NCI-H69 (cell line): ENCODE results near the gene RNF148.
A peak's percentile ranks its signal among the peaks of the same experiment; 100 is the strongest.

Experiments
- DNase-seq: peaks from one replicate; lab custom pipeline; 2025; lab: John Stamatoyannopoulos, UW

The RNF148 gene, protein sequence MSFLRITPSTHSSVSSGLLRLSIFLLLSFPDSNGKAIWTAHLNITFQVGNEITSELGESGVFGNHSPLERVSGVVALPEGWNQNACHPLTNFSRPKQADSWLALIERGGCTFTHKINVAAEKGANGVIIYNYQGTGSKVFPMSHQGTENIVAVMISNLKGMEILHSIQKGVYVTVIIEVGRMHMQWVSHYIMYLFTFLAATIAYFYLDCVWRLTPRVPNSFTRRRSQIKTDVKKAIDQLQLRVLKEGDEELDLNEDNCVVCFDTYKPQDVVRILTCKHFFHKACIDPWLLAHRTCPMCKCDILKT

DNA sequence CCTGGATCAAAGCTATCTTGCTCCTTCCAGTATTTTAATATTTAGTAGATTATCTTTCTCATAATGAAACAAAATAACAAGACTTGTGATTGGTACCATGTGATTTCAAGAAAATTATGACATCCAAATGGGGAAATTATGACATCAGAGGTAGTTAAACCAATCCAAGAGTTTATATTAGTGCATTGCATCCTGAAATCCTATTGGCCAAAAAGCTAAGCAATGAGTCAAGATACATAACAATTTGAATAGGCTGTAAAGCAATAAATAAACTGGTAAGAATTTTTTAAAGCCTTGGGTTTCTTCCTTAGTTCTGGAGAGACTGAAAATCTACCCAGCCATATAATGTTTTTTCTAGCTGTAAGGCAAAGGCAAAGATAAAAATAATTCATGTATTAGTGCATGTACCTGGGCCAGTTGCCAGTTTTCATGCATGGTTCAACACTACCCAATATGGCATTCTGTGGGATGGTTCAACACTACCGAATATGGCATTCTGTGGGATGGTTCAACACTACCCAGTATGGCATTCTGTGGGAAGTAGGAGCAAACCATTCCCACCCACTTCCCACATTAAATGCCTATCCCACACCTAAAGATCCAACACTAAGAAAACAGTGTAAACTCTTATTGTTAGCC lies at the start of gene RNF148:
TSS of gene RNF148 (minus strand) at position 51 of the 639 bp plus-strand sequence. CDS start 172 bp downstream, outside the sequence.
- DNase-seq = peak; percentile 14

DNA sequence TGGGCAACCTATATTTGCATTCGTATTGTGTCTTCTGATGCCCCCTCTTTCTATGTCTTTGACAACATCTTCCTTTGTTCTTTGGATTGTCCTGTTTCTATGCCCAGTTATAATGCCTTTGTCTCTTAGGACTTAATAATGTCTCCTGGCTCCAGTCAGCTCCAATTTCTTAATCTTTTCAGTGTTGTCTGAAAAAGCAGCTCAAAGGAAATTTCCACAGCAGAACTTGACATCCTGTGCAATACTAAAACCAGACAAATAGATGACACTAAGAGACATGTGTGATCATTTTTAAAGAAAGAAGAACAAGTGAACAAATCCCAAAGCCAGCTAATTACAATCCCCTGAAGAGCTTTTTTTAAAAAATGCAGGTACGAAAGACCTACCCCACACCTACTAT lies 47.7 kb upstream of the RNF148 start:
- DNase-seq = peak; percentile 33

DNA sequence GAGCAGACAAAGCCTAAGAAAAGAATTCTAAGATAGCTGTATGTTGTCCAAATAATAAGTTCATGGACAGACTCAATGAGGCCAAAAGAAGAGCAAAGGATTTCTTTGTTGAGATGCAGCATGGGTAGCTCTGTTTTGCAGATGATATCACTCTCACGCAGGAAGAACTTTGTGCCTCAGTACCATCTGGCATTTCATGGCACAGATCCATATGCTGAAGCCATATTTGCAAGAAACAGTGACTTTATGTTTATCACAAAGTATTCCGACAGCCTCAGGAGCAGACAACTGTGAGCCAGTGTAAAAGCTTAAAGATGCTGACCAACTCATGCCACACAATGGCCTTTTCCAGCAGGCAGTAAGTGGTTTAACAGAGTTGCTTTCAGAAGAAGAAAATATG lies 45.5 kb upstream of the RNF148 start:
- DNase-seq = peak; percentile 67

DNA sequence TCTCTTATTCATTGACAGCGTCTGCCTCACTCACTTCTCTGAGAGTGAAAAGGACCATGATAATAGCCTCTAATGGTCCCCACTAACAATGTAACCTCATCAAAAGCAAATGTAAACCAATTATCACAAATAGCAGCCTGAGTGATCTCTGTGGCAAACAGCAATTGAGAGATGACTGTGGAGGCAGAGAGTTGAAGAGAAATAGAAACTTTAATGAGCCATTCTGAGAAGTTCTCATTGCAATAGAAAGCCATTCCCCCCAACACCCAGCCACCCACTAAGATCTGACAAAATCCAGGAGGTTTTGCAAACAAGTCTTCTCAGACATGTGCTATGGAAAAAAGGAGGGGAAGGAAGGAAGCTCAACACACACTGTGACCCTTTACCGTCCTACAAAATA lies 44.2 kb upstream of the RNF148 start:
- peak; percentile 95 for DNase-seq

DNA sequence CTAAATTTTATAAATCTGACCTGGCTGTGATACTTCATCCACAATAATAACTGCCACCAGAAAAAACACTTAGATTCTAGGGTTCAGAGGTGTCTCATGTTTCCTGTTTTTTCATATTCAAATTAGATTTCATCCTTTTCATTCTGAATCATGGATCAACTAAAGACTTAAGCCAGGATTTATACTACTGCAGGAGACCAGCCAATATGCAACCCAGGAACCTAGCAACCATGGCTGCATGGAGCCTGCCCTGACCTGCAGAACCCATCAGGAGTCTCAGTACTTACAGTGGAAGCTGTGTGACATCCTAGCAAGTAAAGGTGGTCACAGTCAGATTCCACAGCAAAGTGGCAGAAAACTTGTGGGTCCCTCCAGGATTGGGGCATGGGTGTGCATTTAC lies 40.5 kb upstream of the RNF148 start:
- peak; percentile 81 for DNase-seq

DNA sequence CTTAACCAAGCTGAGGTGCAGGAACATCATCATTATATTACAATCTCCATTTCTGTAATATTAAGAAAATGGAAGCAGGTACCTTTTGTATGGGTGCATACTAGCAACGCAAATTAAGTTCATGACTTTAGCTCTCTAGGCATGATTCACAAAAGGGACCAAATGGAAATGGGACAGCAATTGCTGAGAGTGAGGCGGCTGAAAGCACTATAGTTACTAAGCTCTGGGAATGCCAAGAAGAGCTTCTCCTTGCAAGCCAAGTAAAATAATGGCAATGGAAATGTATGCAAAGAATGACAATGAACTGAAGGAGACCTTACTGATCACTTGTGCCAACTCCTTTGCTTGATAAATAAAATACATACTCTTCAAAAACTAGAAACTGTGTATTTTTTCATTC lies 36.2 kb upstream of the RNF148 start:
- DNase-seq = no peak

DNA sequence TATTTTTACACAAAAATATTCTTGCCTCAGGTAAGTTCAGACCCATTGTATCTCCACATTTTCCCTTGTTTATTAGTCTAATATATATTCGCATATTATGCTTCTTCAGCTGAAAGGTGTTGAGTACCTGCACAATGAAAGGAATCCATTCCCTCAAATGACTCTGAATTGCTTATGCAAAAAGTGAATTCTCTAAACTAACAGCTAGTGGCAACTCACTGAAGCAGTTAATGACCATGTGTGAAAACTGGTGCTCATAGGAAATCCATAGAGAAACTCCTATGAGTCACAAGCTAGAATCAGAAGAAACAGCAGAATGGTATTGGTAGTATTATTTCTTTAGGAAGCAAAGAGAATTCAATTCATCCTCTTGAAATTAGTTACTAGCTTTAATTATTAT lies 33.5 kb upstream of the RNF148 start:
- DNase-seq = no peak

DNA sequence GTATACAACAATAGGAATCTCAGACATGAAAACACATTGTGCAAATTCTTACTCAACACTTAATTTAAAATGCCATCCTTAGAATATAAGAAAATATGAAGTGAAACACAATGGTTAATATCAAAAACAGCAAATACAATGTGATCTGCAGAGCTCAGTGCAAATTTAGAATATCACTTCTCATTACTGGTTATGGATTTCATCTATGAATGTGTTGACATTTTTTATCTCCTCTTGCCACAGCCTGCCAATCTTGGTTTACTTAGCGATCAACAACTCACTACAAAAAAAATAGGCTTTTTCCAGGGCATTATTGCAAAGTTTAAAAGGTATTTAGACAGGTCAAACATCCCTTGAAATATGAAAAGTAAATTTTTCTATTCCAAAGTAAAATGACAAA lies 25.0 kb upstream of the RNF148 start:
- no peak for DNase-seq

DNA sequence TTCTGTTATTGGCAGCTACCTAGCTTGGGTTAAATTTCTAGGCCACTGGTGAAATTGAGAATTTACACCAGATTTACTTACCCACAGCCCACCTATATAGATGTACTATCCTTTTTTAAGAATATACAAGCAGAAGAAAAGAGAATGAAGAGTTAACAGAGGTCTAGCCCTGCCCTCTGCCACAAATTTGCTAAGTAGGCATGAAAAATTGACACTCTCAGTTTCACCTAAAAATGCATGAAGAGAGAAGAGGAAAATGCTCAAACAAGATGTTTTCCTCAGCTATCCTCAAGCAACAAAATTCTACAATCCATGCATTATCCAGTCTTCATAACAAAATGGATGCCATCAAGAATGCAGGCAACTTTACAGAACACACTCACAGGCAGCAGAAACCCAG lies 24.6 kb upstream of the RNF148 start:
- DNase-seq = no peak

DNA sequence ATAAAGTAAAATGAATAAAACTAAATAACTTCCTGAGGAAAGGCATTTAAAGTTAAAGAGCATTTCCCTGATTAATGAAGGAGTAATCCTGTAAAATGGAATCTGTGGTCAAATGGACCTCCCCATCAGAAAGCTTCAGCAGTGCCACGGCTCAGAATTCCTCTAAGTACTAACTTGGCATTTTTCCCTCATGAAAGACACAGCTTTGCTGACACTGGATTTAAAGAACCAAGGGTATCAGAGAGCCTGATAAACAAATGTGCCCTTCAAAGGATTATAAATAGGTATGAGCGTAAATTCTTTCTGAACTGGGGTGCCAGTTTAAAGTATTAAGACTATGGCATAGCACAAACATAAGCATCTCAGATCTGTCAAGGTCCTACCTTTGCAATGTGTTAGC lies 24.2 kb upstream of the RNF148 start:
- peak; percentile 22 for DNase-seq

DNA sequence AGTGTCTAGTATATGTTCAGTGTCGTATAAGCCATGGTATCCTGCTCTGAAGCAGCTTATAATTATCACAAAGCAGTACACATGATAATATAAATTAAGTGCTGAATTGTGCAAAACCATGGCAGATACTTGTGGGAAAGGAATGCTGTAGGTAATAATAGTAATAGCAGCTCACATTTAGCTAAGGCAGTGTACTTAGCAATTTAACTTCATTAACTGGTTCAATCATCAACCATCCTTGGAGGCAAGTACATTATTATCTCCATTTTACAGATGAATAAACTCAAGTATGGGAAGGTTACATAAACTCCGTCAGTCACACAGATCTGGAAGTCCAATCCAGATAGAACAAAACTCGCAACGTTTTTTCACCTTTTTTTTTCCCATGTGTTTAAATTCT lies 21.6 kb upstream of the RNF148 start:
- DNase-seq = no peak

DNA sequence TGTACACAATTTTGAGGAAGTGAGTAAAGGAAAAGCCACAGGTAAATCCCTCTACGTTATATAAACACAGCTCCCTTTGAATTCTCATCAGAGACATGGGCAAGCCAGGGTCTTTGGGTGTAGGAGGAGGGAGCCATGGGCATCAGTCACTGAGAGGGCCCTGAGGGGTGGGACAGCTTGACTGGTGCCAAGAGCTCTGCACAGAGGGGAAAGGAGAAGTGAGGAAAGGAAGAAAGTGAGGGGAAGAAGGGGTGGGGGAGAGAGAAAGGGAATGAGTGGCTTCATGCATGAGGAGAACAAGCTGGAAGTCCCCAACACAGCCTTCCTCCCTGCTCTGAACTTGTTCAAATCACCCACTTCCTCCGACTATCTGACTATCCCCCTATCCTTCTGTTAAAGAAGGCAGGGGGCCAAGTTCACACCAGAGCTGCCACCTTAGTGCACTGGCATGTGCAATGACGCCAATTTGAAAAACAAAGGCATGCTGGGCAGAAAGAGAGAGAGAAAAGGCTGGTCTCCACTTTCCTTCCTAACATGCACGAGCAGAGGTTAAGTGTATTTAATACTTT lies 16.4 kb upstream of the RNF148 start:
- no peak for DNase-seq

DNA sequence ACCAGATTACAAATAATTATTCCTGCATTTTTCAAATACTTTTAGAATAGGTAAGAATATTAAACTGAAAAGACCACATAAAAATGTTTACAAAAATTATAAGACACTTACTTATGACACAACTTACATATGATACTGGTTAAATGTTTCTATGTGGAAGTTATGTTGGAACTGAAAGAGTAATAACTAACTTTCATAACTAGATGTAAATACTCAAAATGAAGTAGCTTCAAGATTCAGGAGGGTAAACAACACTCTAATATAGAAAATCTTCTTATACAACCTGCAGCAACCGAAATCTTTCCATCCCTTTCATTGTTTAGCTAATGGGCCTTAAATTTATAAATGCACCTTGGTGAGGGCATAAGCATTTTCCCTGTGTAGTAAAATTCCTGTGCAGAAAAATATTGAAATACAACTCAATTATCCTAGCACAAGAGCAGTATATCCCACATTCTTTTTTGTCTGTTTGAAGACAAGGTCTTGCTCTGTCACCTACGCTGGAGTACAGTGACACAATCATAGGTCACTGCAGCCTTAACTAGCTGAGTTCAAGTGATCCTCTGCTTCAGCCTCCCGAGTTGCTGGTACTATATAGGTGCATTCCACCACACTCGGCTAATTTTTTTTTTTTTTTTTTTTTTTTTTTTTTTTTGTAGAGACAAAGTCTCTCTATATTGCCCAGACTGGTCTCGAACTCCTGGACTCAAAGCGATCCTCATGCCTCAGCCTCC lies 14.8 kb upstream of the RNF148 start:
- DNase-seq = no peak

DNA sequence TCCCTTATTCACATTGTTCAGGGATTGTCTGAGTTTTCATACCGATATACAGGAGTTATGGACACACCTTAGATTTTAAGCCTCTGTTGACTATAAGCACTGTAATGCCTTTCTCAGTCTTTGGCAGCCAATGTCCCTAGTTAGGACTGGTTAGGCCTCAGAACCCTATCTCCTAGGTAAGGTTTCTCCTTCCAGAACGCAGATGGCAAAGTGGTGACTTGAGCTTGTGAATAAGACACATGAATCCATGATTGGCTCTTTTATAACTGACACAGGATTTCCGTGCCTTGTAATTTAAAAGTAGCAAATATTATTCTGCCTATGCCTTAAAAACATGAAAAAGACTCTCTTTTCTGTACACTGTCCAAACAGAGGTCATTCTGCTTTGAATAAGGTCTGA lies 12.5 kb upstream of the RNF148 start:
- no peak for DNase-seq

DNA sequence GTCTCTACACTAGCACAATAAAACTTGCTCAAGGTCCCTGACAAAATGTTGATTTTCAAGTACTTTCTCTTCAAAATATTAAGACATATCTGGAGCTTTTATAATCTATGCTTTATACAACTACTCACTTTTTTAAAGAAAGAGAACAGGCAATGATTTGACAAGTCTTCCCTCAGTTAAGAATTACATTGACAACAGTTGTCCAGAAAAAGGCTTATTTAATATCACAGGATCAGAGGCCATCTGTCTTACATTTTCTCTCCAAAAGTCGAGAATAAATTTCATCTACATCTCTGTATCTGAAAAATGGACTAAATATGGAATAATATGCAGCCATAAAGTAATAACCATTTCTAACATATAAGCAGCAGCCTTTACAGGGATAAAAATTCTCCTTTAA lies 8.2 kb upstream of the RNF148 start:
- no peak for DNase-seq

DNA sequence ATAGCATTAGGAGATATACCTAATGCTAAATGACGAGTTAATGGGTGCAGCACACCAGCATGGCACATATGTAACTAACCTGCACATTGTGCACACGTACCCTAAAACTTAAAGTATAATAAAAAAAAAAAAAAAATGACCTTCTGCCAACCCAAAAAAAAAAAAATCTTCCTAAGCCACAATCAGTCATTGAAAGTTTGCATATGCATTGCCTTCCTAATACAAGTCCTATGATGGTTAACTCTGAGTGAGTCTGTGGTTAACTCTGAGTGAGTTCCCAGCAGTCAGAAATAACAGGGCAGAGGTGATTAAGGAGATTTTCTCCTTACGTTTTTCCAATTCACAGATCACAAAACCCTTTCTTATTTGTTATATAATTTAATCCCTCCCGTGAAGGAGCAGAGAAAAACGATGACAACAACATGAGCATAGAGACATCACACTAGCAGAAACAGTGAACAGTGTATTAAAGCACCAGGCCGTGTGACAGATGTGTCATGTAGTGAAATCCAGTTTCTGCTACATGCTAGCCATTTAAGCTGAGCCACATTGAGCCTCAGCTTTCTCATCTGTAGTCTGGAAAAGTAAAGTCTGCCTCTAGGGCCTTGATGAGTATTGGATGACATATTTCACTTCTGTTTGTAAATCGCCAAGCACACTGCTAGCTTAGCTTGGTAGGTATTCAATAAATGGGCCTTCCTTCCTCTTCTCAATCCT lies 7.4 kb upstream of the RNF148 start:
- DNase-seq = no peak

DNA sequence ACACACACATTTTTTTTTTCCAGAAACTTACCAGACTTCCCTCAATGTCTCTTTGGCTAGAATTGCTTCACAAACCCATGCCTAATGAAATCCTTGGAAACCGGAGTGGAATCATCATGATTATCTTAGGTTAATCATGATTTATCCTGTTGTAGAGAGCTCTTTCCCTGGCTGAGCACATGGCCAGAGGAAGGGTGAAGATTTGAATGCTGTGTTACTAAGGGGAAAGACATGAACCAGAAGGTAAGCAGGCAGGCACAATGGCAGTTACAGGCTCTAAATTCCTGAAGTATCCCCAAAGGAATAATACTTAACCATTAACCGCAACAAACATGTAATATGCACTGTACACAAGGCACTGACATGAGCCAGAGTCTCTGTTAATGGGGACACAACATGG lies 4.1 kb upstream of the RNF148 start:
- no peak for DNase-seq

DNA sequence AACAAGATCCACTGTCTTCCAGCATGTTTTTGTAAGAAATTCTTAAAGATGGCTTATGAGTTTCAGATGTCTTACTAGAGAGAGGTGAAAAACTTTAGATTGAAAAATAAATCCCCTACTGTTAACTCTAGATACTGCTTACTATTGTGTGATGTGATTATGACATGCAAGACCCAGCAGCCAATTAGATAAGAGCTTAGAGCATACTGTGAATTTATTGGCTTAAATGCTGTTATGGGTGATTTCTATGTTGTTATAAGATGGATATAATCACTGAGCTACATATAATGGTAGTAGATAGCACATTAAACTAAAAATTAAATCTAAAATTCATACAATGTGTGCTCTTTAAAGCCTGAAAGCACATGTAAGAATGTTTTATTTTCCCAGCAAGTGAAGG lies 3.7 kb downstream of the RNF148 start, which contains the start of gene RNF133:
TSS of gene RNF133 (minus strand) at position 101 of the 400 bp plus-strand sequence. CDS start 199 bp downstream, outside the sequence.
- no peak for DNase-seq

DNA sequence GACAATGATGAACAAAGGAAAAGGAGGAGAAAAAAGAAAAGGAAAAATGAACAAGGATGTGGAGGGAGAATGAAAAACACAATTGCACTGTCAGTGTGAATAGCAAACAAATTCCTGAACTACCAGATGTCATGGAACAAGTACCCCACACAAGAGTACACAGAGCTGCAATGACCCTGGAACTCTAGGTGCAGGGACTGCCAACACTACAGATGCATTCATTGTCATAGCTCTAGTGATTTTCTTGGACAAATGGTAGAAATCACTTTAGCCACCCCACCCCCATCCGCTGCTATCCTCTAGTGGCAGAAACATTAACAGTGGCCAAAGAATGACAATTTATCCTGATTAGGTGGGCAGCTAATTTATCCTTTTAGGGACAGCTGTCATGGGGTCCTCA lies 6.9 kb downstream of the RNF148 start:
- DNase-seq = no peak

DNA sequence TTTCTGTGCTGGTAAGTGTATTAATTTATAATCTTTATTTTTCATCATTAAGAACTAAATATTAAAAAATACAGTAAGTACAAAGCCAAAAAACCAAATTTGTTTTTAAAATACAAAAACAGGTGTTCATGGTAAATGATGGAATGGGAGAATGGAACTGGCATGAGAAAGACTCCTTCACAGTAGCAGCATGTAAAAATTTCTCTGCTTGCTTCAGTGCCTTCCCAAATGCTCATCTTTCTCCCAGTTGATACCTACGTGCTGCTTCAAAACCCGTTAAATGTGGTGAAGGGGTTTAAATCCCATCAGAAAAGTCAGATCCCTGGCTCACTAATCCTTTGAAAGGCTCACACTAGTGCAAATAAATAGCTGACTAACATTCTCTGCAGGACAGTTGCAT lies 8.0 kb downstream of the RNF148 start:
- no peak for DNase-seq

DNA sequence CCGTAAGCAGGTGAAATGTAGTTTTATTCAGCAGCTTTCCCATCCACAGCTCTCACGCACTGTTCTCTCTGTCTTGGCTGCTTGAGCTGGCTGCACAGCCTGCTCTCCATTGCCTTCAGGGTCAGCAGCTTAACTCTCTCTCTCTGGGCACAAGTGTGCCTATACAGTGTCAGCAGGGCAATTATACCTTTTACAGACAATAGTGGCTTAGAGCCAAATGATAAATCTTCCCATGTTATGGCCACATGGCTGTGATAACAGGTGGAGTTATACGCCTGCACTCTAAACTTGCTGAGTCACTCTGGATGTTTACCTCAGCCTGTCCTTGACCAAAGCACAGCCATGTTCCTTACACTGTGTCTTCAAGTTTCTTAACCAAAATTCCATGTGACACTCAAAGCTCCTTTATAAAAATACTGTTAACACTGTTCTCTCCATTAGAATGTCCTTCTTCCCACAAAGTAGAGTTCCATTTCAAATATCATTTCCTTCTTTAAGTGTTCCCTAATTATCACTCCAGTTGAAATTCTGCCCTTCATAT lies 9.9 kb downstream of the RNF148 start:
- peak; percentile 35 for DNase-seq
